ENCODE measurements around the gene FZR1.

Gene FZR1

DNA sequence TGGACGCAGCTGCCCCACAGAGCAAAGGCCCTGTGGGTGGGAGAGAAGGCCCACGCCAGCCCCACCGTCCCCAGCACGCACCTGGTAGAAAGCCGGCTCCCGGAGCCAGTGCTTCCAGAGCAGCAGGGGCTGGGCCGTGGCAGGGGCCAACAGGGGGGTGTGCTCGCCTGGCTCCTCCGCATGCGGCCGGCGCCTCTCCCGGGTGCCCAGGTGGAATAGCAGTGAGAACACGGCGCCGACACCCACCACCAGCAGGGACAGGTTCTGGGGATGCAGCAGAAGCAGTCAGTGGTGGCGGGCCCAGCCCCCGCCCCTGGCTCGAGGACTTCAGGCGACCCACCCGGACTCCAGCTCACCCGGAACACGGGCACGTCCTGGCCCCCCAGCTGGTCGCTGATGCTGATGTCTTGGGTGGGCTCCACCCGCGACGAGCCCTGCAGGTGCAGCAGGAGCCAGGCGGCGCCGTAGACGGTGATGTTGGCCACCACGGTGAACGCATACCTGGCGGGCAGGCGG, 41.7 kb downstream of the FZR1 start:
- no peak overlapping the region for H3K4me3 ChIP-seq (replicated peaks; ENCODE audit: low read depth, low read length)
- TF ChIP-seq, protein P1, sequence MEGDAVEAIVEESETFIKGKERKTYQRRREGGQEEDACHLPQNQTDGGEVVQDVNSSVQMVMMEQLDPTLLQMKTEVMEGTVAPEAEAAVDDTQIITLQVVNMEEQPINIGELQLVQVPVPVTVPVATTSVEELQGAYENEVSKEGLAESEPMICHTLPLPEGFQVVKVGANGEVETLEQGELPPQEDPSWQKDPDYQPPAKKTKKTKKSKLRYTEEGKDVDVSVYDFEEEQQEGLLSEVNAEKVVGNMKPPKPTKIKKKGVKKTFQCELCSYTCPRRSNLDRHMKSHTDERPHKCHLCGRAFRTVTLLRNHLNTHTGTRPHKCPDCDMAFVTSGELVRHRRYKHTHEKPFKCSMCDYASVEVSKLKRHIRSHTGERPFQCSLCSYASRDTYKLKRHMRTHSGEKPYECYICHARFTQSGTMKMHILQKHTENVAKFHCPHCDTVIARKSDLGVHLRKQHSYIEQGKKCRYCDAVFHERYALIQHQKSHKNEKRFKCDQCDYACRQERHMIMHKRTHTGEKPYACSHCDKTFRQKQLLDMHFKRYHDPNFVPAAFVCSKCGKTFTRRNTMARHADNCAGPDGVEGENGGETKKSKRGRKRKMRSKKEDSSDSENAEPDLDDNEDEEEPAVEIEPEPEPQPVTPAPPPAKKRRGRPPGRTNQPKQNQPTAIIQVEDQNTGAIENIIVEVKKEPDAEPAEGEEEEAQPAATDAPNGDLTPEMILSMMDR (IDR thresholded peaks at IDR 0.05; ENCODE audit: low read length, missing control alignments), result no peak
- no peak for DNase-seq (ENCODE audit: low read depth)

DNA sequence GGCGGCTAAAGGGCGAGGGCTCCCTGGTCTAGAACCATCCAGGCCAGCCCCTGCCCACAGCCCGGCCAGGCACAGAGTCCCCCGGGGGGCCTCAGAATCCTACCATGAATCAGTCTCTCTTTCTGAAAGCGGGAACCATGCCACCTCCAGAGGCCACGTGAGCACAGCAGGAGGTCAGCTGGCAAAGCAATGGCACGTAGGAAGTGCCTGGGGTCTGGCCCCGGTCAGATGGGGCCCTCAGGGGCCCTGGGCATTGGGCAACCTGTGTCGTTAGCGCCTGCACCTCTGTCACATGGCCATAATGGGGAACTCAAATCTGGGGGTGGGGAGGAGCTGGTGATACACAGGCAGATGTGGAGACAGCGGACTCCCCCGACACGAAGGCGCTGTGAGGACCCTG, 42.5 kb downstream of the FZR1 start:
- no peak overlapping the region for H3K4me3 ChIP-seq (replicated peaks; ENCODE audit: low read depth, low read length)
- TF ChIP-seq, protein P1 (IDR thresholded peaks at IDR 0.05; ENCODE audit: low read length, missing control alignments), result no peak
- no peak for DNase-seq (ENCODE audit: low read depth)

DNA sequence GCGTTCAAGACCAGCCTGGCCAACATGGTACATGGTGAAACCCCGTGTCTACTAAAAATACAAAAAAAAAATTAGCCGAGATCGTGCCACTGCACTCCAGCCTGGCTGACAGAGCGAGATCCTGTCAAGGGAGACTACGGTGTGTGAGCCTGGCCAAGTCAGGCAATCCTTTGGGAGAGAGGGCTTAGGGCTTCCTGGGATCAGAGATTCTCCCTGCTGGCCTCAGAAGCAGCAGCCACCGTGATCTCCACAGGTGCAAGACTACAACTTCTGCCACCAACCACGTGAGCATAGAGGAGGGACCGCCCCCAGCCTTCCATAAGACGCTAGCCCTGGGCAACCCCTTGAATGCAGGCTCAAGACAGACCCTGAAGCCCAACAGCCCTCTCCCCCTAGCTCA, 43.7 kb downstream of the FZR1 start:
- TF ChIP-seq, protein P1 (IDR thresholded peaks at IDR 0.05; ENCODE audit: low read length, missing control alignments), result no peak
- no peak for DNase-seq (ENCODE audit: low read depth)
- no peak overlapping the region for H3K4me3 ChIP-seq (replicated peaks; ENCODE audit: low read depth, low read length)

DNA sequence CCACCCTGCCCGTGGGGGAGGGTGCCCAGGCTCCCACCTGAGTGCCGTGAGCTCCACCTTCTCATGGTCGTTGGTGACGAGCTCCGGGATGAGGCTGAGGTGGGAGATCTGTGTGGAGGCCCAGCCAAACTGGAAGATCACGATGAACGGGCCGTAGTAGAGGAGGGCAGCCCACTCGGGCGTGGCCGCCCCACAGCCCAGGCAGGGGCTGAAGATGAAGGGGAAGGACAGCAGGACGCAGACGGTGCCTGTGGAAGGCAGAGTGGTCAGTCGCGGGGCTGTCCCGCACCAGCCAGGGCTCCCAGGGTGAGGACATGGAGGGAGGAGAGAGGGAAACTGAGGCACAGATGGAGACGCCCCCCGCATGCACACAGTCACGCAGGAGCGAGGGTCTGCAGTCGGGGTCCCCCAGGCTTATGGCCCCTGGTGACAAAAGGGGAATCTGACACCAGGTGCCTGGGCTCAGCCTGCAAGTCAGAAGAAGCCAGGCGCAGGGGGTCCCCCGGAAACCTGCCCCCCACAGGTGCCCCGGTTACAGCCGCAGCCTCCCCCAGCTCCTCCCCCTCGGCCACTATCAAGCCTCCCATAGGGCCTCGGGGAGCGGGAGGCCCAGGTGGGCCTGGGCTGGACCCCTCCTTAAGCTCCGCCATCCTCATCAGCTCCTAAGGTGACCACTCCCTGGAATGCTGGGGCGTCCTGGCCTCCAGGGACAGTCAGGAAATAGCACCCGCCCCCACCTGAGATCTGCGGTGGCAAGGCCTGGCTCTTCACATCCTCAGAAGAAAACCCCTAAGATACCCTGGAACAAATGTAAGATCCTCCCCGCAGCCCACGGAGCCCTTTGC, 45.1 kb downstream of the FZR1 start:
- H3K4me3 ChIP-seq (replicated peaks; ENCODE audit: low read depth, low read length), result no peak overlapping the region
- no peak for DNase-seq (ENCODE audit: low read depth)
- TF ChIP-seq, protein P1 (IDR thresholded peaks at IDR 0.05; ENCODE audit: low read length, missing control alignments), result no peak

DNA sequence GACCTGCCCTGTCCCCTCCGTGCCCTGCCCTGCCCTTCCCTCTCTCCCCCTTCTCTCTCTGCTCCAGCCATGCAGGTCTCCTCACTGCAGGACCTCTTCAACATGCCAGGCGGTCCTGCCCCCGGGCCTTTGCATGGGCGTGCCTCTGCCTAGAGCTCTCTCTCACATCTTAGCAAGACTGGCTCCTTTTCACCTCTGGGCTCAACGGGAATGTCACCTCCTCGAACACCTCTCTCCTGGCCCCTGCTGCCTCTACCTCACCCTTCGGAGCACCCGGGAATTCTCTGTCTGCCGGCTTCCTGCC, 45.6 kb downstream of the FZR1 start:
- H3K4me3 ChIP-seq (replicated peaks; ENCODE audit: low read depth, low read length), result no peak overlapping the region
- DNase-seq (ENCODE audit: low read depth), result no peak
- TF ChIP-seq, protein P1 (IDR thresholded peaks at IDR 0.05; ENCODE audit: low read length, missing control alignments), result no peak

DNA sequence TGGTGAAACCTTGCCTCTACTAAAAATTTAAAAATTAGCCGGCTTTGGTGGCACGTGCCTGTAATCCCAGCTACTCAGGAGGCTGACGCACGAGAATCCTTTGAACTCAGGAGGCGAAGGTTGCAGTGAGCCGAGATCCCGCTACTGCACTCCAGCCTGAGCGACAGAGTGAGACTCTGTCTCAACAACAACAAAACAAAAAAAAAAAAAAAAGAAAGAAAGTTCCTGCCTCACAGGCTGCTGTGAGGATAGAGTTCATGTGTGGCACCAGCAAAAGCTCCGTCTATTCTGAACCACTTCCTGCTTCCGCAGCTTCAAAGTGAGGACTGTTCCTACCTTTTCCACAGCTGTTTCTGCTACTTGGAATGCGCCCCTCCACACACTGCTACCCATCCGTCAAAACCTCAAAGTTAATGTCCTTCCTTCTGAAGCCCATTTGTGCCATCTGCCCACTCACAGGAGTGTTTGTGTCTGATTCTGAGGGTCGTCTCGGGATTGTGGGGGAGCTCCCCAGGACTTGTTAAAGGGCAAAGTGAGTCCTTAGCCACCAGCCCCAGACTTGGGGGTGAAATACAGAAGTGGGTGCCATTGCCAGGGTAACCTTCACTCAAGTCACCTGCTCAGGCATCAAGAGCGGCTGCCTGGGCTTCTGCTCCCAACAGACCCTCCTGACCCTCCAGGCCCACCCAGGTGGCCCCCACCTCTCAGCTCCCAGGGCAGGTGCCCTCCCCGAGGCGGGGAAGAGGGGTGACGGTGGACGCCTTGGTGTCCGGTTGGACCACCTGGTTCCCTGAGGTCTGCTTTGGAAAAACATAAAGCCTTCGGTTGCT, 48.4 kb downstream of the FZR1 start:
- TF ChIP-seq, protein P1 (IDR thresholded peaks at IDR 0.05; ENCODE audit: low read length, missing control alignments), result no peak
- H3K4me3 ChIP-seq (replicated peaks; ENCODE audit: low read depth, low read length), result no peak overlapping the region
- no peak for DNase-seq (ENCODE audit: low read depth)
